Endothelial cell of umbilical vein (primary cell): ENCODE measurements around the gene TTYH3.

Experiments
- CTCF ChIP-seq, 2 donors: IDR thresholded peaks; 1 replicate in 1 of 2; 2 replicates in 1 of 2; pipeline ENCODE4 v1.5.1; 2011; ENCODE audit warnings: low read length in 2 of 2, mild to moderate bottlenecking in 2 of 2, moderate library complexity in 2 of 2, control low read depth in 1 of 2, inconsistent platforms in 1 of 2, low read depth in 1 of 2; ENCODE audit not compliant: insufficient read depth in 1 of 2; ENCODE audit errors: extremely low read depth in 1 of 2
- EZH2 ChIP-seq: IDR thresholded peaks from 2 replicates; pipeline ENCODE4 v1.6.1; 2012; ENCODE audit warnings: borderline replicate concordance, low read depth, mild to moderate bottlenecking, moderate library complexity, low read length, inconsistent platforms; ENCODE audit not compliant: severe bottlenecking
- FOS ChIP-seq: IDR thresholded peaks from 2 replicates; pipeline ENCODE4 v1.6.1; 2011; ENCODE audit warnings: mild to moderate bottlenecking, low read length, moderate library complexity, borderline replicate concordance; ENCODE audit not compliant: insufficient read depth
- GATA2 ChIP-seq: IDR thresholded peaks from 2 replicates; pipeline ENCODE4 v1.7.0; 2011; ENCODE audit warnings: low read depth, mild to moderate bottlenecking, moderate library complexity, mixed read lengths, low read length; ENCODE audit not compliant: insufficient read length, insufficient read depth
- JUN ChIP-seq: IDR thresholded peaks from 2 replicates; pipeline ENCODE4 v1.6.1; 2011; ENCODE audit warnings: borderline replicate concordance, low read depth; ENCODE audit not compliant: insufficient read length, insufficient read depth
- MAX ChIP-seq: IDR thresholded peaks from 2 replicates; pipeline ENCODE4 v1.6.1; 2011; ENCODE audit not compliant: insufficient read depth, insufficient read length
- MYC ChIP-seq: IDR thresholded peaks from one replicate; pipeline ENCODE4 v1.6.1; 2011; ENCODE audit warnings: mild to moderate bottlenecking, low read depth, low read length
- POLR2A ChIP-seq: IDR thresholded peaks from 2 replicates; pipeline ENCODE4 v1.6.1; 2012; ENCODE audit warnings: low read depth, mild to moderate bottlenecking, control low read depth, low read length
- POLR2AphosphoS5 ChIP-seq: IDR thresholded peaks from 2 replicates; pipeline ENCODE4 v1.6.1; 2012; ENCODE audit warnings: low read depth, mild to moderate bottlenecking, control low read depth, low read length, moderate library complexity; ENCODE audit not compliant: insufficient read depth

- TF ChIP-seq JUN (no peak), POLR2AphosphoS5 (no peak), CTCF (IDR thresholded peaks at IDR 0.05; ENCODE audit: extremely low read depth in 1 of 2, insufficient read depth in 1 of 2, low read depth in 1 of 2, low read length in 2 of 2) (no peak), EZH2 (no peak), POLR2A (no peak), MAX (no peak), GATA2 (no peak), FOS (no peak), MYC (no peak)
Observed at GRCh38 chr7:2596464-2597272, 35.1 kb upstream of the TTYH3 start.
